T1000 (cell line): Measurements from ENCODE around the gene TREML4.
"Not testable (repeated sequence)": the region's sequence is repeated elsewhere in the genome, so short reads cannot be mapped to it uniquely, and the experiment has no call there.

Experiments used
- DNase-seq: peaks from one replicate; lab custom pipeline; 2025; ENCODE audit warnings: mixed read lengths; lab: John Stamatoyannopoulos, UW

The TREML4 gene

GRCh38 chr6:41208439-41209106 lies 19.6 kb upstream of the TREML4 start:
- DNase-seq: no peak

DNA sequence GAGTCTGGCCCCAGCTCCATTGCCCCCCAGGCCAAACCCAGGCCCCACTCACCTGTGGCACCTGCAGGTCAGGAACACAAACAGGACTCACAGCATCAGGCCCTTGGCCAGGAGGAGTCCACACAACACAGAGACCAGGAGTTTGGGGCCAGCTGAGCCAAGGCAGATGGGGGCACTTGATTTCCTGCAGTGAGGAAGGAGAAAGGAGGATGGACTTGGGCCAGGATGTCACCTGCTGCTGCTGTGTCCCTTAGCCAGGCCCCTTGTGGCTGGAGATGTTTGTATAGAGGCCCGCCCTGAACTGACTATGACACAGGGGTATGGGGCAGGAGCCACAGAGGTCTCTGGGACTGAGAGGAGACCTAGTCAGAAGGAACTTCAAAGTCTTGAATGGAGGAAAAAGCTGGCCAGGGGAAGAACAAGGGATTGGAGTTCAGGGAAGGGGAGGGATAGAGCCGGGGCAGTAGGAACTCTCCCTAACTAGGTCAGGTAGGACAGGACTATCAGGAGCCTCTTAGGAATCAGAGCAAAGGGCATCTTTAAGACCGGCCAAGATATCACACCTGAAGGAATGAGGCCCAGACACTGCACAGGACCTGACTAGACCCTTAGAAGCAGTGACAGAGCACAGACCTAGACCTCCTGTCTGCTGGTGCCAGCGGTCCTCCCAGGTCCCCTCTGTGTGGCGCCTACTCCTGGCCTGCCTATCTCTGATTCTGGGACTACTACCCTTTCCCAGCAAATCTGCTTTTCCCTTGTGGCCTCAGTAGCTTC lies 18.4 kb upstream of the TREML4 start:
- DNase-seq: no peak

GRCh38 chr6:41214559-41215238 lies 13.4 kb upstream of the TREML4 start:
- no peak for DNase-seq

DNA sequence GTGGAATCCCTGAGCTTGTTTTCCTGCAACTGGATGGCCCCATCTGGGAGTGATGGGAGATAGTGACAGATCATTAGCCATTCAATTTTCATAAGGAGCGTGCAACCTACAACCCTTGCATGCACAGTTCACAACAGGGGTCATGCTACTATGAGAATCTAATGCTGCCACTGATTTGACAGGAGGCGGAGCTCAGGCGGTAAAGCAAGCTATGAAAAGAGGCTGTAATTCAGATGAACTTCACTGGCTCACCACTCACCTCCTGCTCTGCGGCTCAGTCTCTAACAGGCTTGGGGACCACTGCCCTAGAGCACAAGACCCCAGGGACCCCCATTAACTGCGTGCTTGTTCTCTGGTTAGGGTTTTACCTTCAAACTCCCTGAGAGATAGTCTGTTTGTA lies 12.4 kb upstream of the TREML4 start:
- no peak for DNase-seq

- no peak for DNase-seq
Observed at GRCh38 chr6:41216616-41217015, 11.5 kb upstream of the TREML4 start.

DNA sequence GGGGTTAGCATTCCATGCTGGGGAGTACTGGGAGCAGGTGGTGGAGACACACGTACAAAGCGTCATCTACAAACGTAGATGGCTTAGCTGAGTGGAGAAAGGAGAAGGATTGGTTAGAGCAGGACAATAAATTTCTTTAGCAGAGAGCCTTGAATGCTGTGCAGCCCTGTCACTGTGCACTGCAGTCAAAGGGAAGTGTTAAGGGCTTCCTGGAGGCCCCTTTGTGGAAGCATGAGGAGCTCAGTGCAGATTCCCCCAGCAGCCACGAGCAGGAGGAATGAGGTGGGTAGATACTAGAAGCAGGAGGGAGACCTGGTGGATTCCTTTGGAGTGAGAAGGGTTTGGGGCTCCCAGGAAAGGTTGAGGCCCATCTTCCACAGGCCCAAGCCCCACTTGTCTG lies 6.1 kb upstream of the TREML4 start:
- no peak for DNase-seq

DNA sequence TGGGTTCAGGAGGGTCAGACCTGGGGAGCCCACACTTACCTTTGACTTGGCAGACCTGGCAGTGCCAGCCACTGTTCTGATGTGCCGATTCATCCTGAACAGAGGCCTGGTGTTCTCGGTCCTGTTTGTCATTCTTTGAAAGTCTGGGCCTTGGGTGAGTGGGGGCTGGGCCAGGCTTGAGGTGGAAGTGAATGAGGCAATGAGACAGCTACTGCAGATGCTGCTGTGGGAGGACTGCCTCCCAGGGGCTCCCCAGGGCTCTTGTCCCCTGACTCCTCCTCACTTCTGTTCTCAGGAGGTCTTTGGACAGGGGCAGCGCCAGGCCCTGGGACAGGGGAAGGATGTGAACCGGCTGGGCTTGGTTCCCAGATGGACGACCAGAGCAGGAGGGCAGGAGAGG lies 5.6 kb upstream of the TREML4 start:
- DNase-seq: no peak

DNA sequence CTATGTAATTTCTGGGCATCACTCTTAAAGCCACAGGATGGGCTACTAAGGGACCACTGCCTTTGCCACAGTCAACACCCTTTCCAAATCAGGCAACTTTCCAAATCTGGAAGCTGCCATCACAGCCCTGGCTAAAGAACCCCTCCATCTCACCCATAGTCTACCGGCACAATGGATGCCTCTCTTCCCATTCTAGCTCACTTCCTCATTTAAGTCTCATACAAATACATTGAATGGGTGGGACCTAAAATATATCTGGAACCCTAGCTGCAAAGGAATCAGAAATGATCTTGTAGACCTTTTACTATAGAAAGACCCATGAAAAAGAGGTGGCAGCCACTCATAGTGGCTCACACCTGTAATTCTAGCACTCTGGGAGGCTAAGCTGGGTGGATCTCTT lies 3.3 kb upstream of the TREML4 start:
- no peak for DNase-seq

DNA sequence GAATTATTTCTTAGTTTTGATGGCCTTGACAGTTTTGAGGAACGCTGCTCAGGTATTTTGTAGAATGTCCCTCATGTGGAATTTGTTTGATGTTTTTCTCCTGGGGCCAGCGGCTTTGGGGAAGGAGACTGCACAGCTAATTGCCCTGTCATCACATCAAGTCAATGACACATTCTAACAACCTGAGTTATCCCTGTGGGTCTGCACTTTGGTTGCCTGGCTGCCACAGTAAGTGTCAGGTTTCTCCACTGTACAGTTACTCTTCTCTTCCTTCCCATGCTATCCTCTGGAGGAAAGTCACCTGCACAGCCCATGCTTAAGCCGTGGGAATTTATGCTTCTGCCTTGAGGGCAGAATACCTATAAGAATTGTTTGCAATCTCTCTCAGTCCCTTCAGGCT lies 1.4 kb upstream of the TREML4 start:
- DNase-seq: no peak

DNA sequence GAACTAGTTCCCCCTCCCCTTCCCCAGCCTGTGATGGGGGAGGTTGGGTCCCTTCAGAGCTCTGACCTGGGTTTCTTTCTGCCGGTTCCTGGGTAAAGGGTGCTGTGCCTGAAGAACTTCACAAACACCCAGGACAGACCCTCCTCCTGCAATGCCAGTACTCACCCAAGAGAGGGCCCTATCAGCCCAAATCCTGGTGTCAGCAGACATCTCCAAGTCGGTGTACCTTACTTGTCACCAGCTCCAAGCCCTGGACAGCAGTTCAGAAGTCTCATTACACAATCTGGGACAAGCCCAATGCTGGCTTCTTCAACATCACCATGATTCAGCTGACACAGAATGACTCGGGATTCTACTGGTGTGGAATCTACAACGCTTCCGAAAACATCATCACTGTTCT lies 467 bp downstream of the TREML4 start:
- DNase-seq: no peak

GRCh38 chr6:41229721-41230120 lies 1.6 kb downstream of the TREML4 start:
- no peak for DNase-seq

GRCh38 chr6:41231246-41231645 lies 3.1 kb downstream of the TREML4 start:
- no peak for DNase-seq

DNA sequence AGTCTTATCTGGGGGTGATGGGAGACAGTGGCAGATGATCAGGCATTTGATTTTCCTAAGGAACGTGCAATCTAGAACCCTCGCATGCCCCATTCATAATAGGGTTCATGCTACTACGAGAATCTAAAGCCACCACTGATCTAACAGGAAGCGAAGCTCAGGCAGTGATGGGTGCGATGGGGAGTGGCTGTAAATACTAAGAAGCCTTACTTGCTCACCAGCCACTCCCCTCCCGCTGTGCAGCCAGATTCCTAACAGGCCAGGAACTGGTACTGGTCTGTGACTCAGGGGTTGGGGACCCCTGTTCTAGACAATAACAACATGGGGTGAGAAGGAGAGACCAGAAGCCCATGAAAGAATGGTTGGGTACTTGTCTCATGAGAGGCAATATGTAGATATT lies 4.5 kb downstream of the TREML4 start:
- DNase-seq: no peak

- DNase-seq: no peak
Observed at GRCh38 chr6:41236276-41236675, 8.1 kb downstream of the TREML4 start.

DNA sequence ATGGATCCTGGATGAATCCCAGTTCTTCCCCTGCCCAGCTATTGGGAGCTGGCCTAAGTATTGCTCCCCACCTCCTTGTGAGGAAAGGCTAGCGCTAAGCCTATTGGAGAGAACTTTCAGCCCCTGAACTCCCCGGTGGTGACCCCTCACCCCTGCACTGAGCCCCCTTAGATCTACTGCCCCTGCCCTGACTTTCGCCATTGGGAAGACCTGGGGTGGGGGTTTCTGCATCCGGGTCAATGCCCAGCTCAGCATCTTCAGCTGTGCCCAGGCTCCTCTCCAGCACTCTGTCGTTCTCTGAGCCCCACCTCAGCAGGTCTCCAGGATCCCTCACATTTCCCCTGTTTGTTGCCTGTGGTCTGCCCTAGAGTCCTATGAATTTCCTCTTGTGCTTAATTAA lies 9.0 kb downstream of the TREML4 start:
- no peak for DNase-seq

- DNase-seq: no peak
Observed at GRCh38 chr6:41239467-41240159, 11.5 kb downstream of the TREML4 start.

GRCh38 chr6:41246529-41246928 lies 18.4 kb downstream of the TREML4 start:
- DNase-seq: not testable (repeated sequence)

GRCh38 chr6:41247288-41247865 lies 19.2 kb downstream of the TREML4 start:
- DNase-seq: no peak

DNA sequence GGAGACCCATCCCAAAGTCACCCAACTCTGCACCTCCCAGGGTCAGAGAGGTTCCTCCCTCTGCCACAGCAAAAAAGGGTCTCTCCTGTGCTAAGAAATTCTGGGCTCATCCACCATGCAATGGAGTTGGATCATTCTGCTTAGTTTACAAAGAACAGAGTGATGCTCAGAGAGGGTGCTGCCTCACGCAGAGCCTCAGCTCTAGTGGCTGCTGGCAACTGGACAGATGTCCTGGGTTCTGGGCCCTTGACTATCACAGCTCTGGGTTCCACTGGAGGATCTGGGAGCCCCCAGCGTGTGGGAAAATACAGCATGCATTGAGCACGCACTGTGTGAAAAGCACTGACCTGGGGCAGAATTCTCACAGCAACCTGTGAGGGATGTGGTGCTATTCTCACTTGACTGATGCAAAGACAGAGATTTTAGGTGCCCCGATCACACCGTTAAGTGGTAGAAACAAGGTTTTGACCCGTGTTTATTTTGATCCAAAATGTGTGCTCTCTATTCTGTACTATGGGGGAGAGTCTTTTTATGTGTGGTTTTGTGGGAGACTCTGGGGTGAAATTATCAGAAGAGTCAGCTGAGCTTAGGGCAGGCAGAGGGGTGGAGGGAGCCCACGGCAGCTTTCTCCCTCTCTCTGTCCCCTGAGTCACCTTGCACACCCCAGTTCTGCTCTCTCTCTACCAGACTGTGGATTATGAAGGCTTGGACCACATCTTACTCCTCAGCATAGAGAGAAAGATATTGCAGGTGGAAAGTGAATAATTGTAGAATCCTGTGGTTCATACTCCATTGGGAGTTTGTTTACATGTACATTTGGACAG lies 19.9 kb downstream of the TREML4 start:
- DNase-seq: no peak

DNA sequence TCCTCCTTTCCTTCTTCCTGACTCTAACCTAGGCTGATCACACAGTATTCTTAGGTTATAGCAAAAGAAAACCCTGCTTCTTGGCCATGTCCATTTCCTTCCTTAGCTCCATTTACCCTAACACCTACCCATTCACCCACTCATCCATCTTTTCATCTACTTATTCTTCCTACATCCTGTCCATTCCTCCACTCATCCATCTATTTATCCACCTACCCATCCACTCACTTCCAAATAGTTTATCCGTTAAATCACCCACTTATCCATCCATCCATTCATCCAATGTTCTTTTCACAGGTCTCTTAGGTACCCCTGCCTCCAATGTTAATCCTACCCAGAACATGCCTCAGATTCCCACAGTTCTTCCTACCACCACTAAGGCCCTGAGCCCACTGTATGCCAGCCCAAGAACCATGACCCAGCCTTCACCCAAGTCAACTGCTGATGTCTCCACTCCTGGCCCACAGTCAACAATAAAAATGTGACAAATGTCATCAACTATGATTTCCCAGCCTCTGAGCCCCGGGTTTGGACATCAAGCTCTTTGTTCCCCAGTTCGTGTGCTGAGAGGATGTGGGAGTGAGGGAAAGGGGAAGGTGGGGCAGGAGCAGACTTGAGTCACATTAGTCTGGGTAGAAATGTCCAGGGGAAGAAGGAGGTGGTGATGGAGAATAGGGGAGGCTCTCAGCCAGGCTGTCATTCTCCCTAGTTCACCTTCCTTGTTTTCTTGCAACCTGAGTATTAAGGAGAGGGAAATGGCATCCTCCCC lies 24.4 kb downstream of the TREML4 start:
- no peak for DNase-seq

DNA sequence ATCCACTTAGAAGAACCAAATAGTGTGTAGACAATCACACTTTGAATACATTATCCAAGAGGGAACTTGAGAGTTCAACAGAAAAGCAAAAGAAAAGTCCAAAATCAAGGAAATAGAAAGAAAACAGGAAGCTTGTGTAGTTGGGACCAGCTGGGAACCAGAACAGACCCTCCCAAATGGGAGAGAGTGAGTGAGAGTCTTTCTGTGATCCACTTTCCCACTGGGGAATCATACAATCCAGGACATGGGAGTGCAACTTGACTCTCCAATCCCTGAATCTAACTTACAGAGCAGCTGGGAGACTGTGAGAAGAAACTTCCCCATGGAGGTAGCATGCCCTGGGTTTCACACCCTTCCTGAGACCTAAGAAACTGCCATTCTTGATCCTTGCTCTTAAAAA lies 27.0 kb downstream of the TREML4 start:
- no peak for DNase-seq
